CD4-positive, alpha-beta T cell treated with Interleukin-6 for 4 hours (primary cell): ENCODE results near the gene IL17RB.
A peak's percentile ranks its signal among the peaks of the same experiment; 100 is the strongest.

ENCODE experiments used
- DNase-seq: peaks from one replicate; pipeline ENCODE4 v3.0.0-alpha.2; 2020; ENCODE audit warnings: mixed read lengths

The IL17RB gene

GRCh38 chr3:53865732-53866499 lies 19.5 kb downstream of the IL17RB start:
- no peak for DNase-seq

GRCh38 chr3:53880396-53881345 lies 34.3 kb downstream of the IL17RB start:
- DNase-seq, result no peak

- peak; percentile 90 for DNase-seq
Observed at GRCh38 chr3:53881691-53882593, 35.6 kb downstream of the IL17RB start, which contains the start of gene ACTR8. Gene ACTR8, minus strand, starts transcription at chr3:53882152. Its CDS starts 51 bp downstream, at chr3:53882101.

- DNase-seq, result no peak
Observed at GRCh38 chr3:53883008-53883407, 36.6 kb downstream of the IL17RB start.

GRCh38 chr3:53884623-53885022 lies 38.3 kb downstream of the IL17RB start:
- no peak for DNase-seq

- no peak for DNase-seq
Observed at GRCh38 chr3:53885239-53885638, 38.9 kb downstream of the IL17RB start.

- DNase-seq, result no peak
Observed at GRCh38 chr3:53887446-53887845, 41.1 kb downstream of the IL17RB start.

- no peak for DNase-seq
Observed at GRCh38 chr3:53888232-53888631, 41.9 kb downstream of the IL17RB start.

- peak; percentile 50 for DNase-seq
Observed at GRCh38 chr3:53890726-53891475, 44.5 kb downstream of the IL17RB start.

GRCh38 chr3:53891497-53892285 lies 45.3 kb downstream of the IL17RB start, which contains the start of gene SELENOK:
Gene SELENOK, minus strand, starts transcription at chr3:53891859.
- DNase-seq, result peak; percentile 97

GRCh38 chr3:53892286-53892637 lies 45.9 kb downstream of the IL17RB start:
- DNase-seq, result no peak

- no peak for DNase-seq
Observed at GRCh38 chr3:53899750-53900149, 53.4 kb downstream of the IL17RB start.

- no peak for DNase-seq
Observed at GRCh38 chr3:53900666-53901331, 54.4 kb downstream of the IL17RB start.

GRCh38 chr3:53902067-53902466 lies 55.7 kb downstream of the IL17RB start:
- DNase-seq, result no peak

- DNase-seq, result no peak
Observed at GRCh38 chr3:53902711-53903110, 56.3 kb downstream of the IL17RB start.

GRCh38 chr3:53913401-53913800 lies 67.0 kb downstream of the IL17RB start:
- no peak for DNase-seq
